C4-2B (cell line): ENCODE measurements around the gene SULT2B1.

Experiments
- CTCF ChIP-seq: fragments of 450-650 bp; conservative IDR thresholded peaks from 2 replicates; pipeline ENCODE4 v1.5.1; 2017; ENCODE audit warnings: mild to moderate bottlenecking
- ZFX ChIP-seq: fragments of 450-650 bp; IDR thresholded peaks from 2 replicates; pipeline ENCODE4 v1.6.1; 2017

GRCh38 chr19:48553676-48554384 lies 1.9 kb downstream of the SULT2B1 start:
- TF ChIP-seq CTCF (no peak), ZFX (no peak)
